HepG2 (cell line): ENCODE measurements around the gene DLX5. TPM values are rescaled to one million over a fixed set of nuclear protein-coding genes. Genes with fewer than 3 reads are reported as not detected.

Experiments used
- CREBL2 ChIP-seq: sonication (generic); formaldehyde crosslinking; IDR thresholded peaks from 2 replicates; pipeline ENCODE4 v1.8.1; 2023; ENCODE audit warnings: missing genetic modification reagents, mild to moderate bottlenecking, borderline replicate concordance
- FOXC1 ChIP-seq: sonication (generic); formaldehyde crosslinking; IDR thresholded peaks from 2 replicates; pipeline ENCODE4 v1.8.0; 2022; ENCODE audit warnings: mild to moderate bottlenecking, missing genetic modification reagents, borderline replicate concordance
- GABPB1 ChIP-seq: IDR thresholded peaks from 2 replicates; pipeline ENCODE4 v1.6.1; 2016; ENCODE audit warnings: mild to moderate bottlenecking, missing genetic modification reagents, moderate library complexity, missing compliant biosample characterization
- SAP130 ChIP-seq: IDR thresholded peaks from 2 replicates; pipeline ENCODE4 v1.6.1; 2016; ENCODE audit warnings: low read depth
- SRSF4 ChIP-seq: fragments of 200-400 bp; formaldehyde crosslinking; IDR thresholded peaks from one replicate; pipeline ENCODE4 v1.6.1; 2018; ENCODE audit warnings: mild to moderate bottlenecking, low read depth, low read length, moderate library complexity; ENCODE audit not compliant: poor library complexity, severe bottlenecking
- UBTF ChIP-seq: sonication (generic); formaldehyde crosslinking; IDR thresholded peaks from 2 replicates; pipeline ENCODE4 v1.4.0; 2020; ENCODE audit warnings: mild to moderate bottlenecking, missing genetic modification reagents
- ZFP36L1 ChIP-seq: sonication (generic); formaldehyde crosslinking; IDR thresholded peaks from 2 replicates; pipeline ENCODE4 v1.8.0; 2022; ENCODE audit warnings: mild to moderate bottlenecking, missing genetic modification reagents, moderate library complexity
- ZNF687 ChIP-seq: sonication (generic); formaldehyde crosslinking; IDR thresholded peaks from 2 replicates; pipeline ENCODE4 v1.5.1; 2020; ENCODE audit warnings: mild to moderate bottlenecking, missing genetic modification reagents, moderate library complexity
- ZSCAN21 ChIP-seq: sonication (generic); formaldehyde crosslinking; IDR thresholded peaks from 2 replicates; pipeline ENCODE4 v1.8.0; 2022; ENCODE audit warnings: mild to moderate bottlenecking, missing genetic modification reagents, moderate library complexity, borderline replicate concordance
- polyA plus RNA-seq, 8 experiments: library from polyadenylated mRNA; depleted of rRNA in 3 of 8; stranded (reverse) in 7 of 8; unstranded in 1 of 8; fragments of >200 nt; fragmentation: Illumina TruSeq in 4 of 8; extraction: Trizol in 4 of 8; gene quantifications; 2 replicates each; pipeline versions ENCODE4 v1.2.1 to v1.2.3, GENCODE V29; 2011 to 2016; ENCODE audit warnings: low read depth in 4 of 8, missing spikeins in 1 of 8, mixed read lengths in 1 of 8; ENCODE audit not compliant: insufficient read depth in 1 of 8
- total RNA-seq, 5 experiments: library from RNA; depleted of rRNA; stranded (reverse); fragments of >200 nt; fragmentation: Illumina TruSeq; extraction: Trizol; gene quantifications; 2 replicates each; pipeline ENCODE4 v1.2.3, GENCODE V29; 2016; ENCODE audit warnings: low read depth in 1 of 5
- TF ChIP-seq, protein P1 (sequence below): sonication (generic); formaldehyde crosslinking; IDR thresholded peaks from 2 replicates; pipeline ENCODE4 v1.9.0; 2021; ENCODE audit warnings: missing genetic modification reagents, borderline replicate concordance
- TF ChIP-seq, protein P2 (sequence below), 2 experiments: sonication (generic) in 1 of 2; formaldehyde crosslinking in 1 of 2; IDR thresholded peaks; 2 replicates each; pipeline versions ENCODE4 v1.5.1 to v1.6.1; 2011 to 2020; ENCODE audit warnings: borderline replicate concordance in 1 of 2, low read depth in 1 of 2, low read length in 1 of 2, mild to moderate bottlenecking in 1 of 2, missing genetic modification reagents in 1 of 2, moderate library complexity in 1 of 2

Gene DLX5
- total and polyA plus RNA-seq, 2 of the 13 experiments (the other 11 are each of a cell fraction or from before 2014, with no cell fraction given) = not detected

DNA sequence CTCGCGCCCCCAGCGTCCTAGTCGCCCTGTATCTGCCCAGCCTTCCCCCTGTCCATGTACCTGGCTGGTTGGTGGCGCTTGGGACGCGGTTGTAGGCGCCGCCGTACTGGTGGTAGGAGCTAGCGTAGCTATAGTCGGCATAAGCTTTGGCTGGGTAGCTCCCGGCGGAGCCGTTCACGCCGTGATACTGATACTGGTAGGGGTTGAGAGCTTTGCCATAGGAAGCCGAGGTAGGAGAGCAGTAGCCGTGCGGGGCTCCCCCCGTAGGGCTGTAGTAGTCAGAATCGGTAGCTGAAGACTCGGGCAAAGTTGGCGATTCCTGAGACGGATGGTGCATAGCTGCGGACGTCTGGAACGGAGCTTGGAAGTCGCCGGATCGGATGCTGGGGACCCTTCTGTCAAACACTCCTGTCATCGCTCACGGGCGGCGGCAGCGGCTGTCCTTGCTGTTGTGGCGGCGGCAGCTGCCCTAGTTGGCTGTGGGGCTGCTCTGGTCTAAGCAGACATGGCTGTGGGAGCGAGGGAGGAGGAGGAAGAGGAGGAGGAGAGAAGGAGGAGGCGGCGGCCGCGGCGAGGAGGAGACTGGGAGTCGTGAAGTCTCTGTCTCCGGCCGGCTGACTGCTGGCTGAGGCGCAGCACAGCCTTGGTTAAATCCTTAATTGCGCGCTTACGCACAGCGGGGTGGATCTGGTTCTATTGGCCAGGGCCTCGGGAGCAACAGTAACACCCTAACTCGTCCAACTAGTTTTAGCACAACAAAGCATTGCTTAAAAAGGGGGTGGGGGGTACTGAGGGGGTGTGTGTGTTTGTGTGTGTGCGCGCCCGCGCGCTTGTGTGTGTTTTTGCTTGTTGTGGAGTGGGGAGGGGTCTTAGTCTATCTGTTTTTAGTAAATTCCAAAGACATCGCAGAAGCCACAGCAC lies at the start of gene DLX5 (continued):
- TF ChIP-seq, protein P1, sequence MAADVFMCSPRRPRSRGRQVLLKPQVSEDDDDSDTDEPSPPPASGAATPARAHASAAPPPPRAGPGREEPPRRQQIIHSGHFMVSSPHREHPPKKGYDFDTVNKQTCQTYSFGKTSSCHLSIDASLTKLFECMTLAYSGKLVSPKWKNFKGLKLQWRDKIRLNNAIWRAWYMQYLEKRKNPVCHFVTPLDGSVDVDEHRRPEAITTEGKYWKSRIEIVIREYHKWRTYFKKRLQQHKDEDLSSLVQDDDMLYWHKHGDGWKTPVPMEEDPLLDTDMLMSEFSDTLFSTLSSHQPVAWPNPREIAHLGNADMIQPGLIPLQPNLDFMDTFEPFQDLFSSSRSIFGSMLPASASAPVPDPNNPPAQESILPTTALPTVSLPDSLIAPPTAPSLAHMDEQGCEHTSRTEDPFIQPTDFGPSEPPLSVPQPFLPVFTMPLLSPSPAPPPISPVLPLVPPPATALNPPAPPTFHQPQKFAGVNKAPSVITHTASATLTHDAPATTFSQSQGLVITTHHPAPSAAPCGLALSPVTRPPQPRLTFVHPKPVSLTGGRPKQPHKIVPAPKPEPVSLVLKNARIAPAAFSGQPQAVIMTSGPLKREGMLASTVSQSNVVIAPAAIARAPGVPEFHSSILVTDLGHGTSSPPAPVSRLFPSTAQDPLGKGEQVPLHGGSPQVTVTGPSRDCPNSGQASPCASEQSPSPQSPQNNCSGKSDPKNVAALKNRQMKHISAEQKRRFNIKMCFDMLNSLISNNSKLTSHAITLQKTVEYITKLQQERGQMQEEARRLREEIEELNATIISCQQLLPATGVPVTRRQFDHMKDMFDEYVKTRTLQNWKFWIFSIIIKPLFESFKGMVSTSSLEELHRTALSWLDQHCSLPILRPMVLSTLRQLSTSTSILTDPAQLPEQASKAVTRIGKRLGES = no peak
- TF ChIP-seq UBTF (0 out of 2 replicates have a peak, but pooled peaks have one; percentile 21), GABPB1 (CRISPR knock-in tag) (0 out of 2 replicates have a peak, but pooled peaks have one; percentile 15), ZSCAN21 (CRISPR knock-in tag) (0 out of 2 replicates have a peak, but pooled peaks have one; percentile 30), FOXC1 (CRISPR knock-in tag) (0 out of 2 replicates have a peak, but pooled peaks have one; percentile 21), ZNF687 (CRISPR knock-in tag) (peak; percentile 46), SRSF4 (no peak), CREBL2 (CRISPR knock-in tag) (no peak), ZFP36L1 (CRISPR knock-in tag) (no peak), SAP130 (peak; percentile 19; the same call in 1 of the 2 replicates)
- TF ChIP-seq, protein P2, sequence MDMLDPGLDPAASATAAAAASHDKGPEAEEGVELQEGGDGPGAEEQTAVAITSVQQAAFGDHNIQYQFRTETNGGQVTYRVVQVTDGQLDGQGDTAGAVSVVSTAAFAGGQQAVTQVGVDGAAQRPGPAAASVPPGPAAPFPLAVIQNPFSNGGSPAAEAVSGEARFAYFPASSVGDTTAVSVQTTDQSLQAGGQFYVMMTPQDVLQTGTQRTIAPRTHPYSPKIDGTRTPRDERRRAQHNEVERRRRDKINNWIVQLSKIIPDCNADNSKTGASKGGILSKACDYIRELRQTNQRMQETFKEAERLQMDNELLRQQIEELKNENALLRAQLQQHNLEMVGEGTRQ (IDR thresholded peaks at IDR 0.05; ENCODE audit: low read depth, low read length) = no peak
- TF ChIP-seq, protein P2 (CRISPR knock-in tag; IDR thresholded peaks at IDR 0.05; ENCODE audit: borderline replicate concordance) = no peak
